Small intestine (tissue), 7 donors: Measurements from ENCODE around the gene SSTR3. TPM values are rescaled to one million over a fixed set of nuclear protein-coding genes. Genes with fewer than 3 reads are reported as not detected.

ENCODE experiments used
- DNase-seq, 2 donors: peaks; one replicate each; pipeline versions ENCODE4 v3.0.0 to v3.0.0-alpha.2; 2013
- FAIRE-seq: peaks from 2 replicates; lab custom pipeline; 2012; peaks lifted over from hg19 to GRCh38; lab: Jason Lieb, UNC
- H3K27ac ChIP-seq, 3 donors: one replicate each; pipeline ENCODE4 v1.5.1; 2013; ENCODE audit warnings: low read length in 2 of 3, mild to moderate bottlenecking in 2 of 3, control low read depth in 1 of 3, inconsistent platforms in 1 of 3, low read depth in 1 of 3, moderate library complexity in 1 of 3
- H3K27me3 ChIP-seq, 3 donors: one replicate each; pipeline ENCODE4 v1.6.1; 2013; ENCODE audit warnings: low read length in 3 of 3, inconsistent platforms in 1 of 3; ENCODE audit not compliant: control insufficient read depth in 3 of 3, insufficient read depth in 3 of 3
- H3K36me3 ChIP-seq, 3 donors: one replicate each; pipeline ENCODE4 v1.6.1; 2013; ENCODE audit warnings: low read length in 3 of 3, inconsistent platforms in 1 of 3, low read depth in 1 of 3, mild to moderate bottlenecking in 1 of 3, moderate library complexity in 1 of 3; ENCODE audit not compliant: control insufficient read depth in 3 of 3, insufficient read depth in 2 of 3
- H3K4me1 ChIP-seq, 3 donors: one replicate each; pipeline ENCODE4 v1.6.1; 2013; ENCODE audit warnings: low read length in 2 of 3, inconsistent platforms in 1 of 3, low read depth in 1 of 3, mild to moderate bottlenecking in 1 of 3, moderate library complexity in 1 of 3; ENCODE audit not compliant: control insufficient read depth in 3 of 3, insufficient read depth in 2 of 3
- H3K4me3 ChIP-seq, 3 donors: one replicate each; pipeline ENCODE4 v1.5.1; 2013; ENCODE audit warnings: low read length in 3 of 3, control low read depth in 1 of 3, inconsistent platforms in 1 of 3, low read depth in 1 of 3, mild to moderate bottlenecking in 1 of 3, moderate library complexity in 1 of 3
- H3K9me3 ChIP-seq, 2 donors: one replicate each; pipeline ENCODE4 v1.6.1; 2013; ENCODE audit warnings: low read depth in 1 of 2, low read length in 1 of 2; ENCODE audit not compliant: control insufficient read depth in 2 of 2, insufficient read depth in 1 of 2
- WGBS, 3 donors: extraction: QIAGEN DNeasy Blood & Tissue Kit; methylation state at CpG; one replicate each; pipeline ENCODE4 v1.1.7; 2013; 5-methylcytosine and 5-hydroxymethylcytosine counted together
- polyA plus RNA-seq, 4 donors: library from polyadenylated mRNA; stranded (reverse) in 3 of 4; unstranded in 1 of 4; fragments of 200-250 nt in 3 of 4; fragments of 120-200 nt in 1 of 4; gene quantifications; one replicate each; pipeline versions ENCODE4 v1.2.1 to v1.2.3, GENCODE V29; 2013
- donor health status: healthy with polysubstance abuse.
- donor health status: control.
- donor health status: control.
- donor health status: Bipolar disorder and iron deficiency.
- donor health status: healthy.

The SSTR3 gene
- polyA plus RNA-seq, 4 donors, result 0.09 to 0.49 TPM; not detected in 2

DNA sequence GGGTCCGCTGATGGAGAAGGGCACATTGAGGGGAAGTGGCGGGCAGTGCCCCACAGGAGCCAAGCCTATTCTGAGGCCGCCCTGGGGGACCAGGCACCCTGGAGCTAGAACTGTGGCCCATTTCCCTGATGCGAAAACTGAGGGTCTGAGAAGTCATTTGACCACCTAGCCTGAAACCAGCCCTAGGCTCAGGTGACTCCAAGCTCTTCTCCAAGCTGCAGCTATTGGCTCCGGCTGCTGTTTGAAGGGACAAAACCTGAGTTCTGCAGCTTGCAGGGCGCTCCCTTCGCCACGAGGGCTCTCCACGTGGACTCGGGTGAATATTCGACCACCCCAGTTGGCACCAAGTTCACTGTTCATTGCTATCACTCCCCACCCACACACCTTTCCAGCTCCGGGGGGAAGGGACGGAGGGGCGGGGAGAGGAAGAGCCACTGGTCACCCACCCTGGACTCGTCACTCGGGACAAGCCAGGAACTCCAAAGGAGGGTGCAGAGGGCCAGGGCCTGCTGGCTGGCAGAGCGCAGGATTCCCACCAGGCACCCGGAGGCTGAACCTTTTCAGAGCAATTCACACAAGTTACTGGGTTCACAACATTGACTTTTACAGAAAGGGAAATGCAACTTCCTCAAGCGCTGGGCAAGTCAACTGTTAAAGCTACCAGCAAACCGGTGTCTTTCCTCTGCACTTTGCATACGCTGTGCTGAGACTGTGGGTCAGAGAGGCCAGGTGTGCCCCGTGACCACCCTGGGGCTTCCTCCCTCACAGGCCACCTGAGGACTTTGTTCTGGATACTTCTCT, 32.8 kb upstream of the SSTR3 start:
- no peaks in the 10 kb centered on the region for H3K9me3 ChIP-seq
- WGBS, 3 donors, result 49 to 58% (median 57%) methylated on average over 20 to 22 of the region's 22 CpGs
- DNase-seq (no peak), FAIRE-seq (no peak)
- no peaks in the 10 kb centered on the region for H3K27me3 ChIP-seq
- H3K27ac ChIP-seq, result peak overlapping the region in 1 of 3 donors; percentile 60
- peaks cover 0 to 5% (median 4%) of the 10 kb centered on the region in 3 donors for H3K4me1 ChIP-seq
- H3K4me3 ChIP-seq, result no peak overlapping the region
- peaks cover 0 to 11% (median 0%) of the 10 kb centered on the region in 3 donors for H3K36me3 ChIP-seq

DNA sequence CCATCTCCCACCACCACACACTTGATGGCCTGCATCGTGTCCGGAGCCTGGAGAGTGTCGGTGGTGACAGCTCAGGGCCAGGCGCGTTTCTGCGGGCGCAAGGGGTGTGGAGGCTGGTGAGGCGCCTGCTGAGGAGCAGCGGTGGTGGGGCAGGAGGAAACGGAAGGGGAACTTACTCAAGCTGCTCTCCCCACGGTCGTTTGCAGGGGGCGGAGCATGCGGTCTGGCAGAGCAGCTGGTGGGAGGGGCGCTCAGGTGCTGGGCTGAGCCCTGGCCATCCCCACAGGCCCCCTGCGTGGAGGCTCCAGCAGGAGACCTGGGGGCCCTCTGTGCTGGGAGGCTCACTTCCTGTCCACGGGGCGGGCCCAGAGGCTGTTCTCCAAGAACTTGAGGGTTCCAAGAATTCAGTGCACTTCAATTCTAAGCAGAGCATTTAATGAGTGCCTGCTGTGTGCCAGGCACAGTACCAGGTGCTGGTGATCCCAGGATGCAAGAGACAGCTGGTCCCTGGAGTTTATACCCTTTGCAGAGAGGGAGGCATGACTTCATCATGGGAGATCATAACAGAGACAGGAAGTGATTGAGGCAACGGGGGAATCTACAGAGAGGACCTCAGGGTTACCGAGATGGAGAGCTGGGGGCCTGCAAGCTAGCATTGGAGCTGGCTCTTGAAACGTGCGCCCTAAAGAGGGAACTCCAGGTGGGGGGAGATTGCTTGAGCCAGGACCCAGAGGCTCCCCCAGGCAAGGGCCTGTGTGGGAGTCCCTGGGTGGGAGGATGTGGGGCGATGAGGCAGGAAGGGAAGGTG, 32.0 kb upstream of the SSTR3 start, which contains the start of gene RAC2:
Gene RAC2 (minus strand): TSS at position 156 of the 808 bp plus-strand sequence. CDS start 121 bp downstream, at position 35.
- DNase-seq, result peak; percentile 70 to 78

DNA sequence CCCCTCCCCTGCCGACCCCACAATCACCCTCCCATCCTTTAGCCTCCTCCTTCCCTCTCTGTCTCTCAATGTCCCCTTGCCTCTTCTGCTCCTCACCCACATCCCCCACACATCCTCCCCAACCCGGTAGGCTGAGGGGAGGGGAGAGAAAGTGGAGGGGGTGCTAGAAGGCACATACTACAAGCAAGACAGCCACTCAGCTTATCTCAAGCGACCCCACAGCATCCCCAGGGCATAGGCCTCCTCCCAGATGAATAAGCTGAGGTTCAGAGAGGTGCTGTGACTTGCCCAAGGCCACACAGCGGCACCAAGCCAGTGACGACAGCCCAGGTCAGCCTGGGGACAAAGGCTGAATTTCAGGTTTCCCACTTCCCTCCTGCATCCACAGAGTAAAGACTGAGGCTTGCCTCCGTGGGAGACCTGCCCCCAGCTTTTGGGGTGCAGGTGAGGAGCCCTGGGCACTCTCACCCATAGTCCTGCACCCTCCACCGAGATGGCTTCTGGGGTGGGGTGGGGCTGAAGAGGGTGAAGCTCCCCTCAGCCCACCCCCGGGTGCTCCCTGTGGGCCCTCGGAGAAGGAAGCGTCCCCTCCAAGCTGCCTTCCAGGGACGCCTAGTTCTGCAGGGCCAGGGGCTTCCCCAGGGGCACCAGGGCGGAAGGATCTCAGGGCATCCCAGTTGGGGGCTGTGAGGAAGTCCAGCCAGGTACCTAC, 31.3 kb upstream of the SSTR3 start:
- H3K4me1 ChIP-seq, result peaks cover 0 to 5% (median 4%) of the 10 kb centered on the region in 3 donors
- peaks cover 0 to 14% (median 0%) of the 10 kb centered on the region in 3 donors for H3K36me3 ChIP-seq

More for the DNA sequence above, 32.0 kb upstream of the SSTR3 start, which contains the start of gene RAC2:
- H3K27me3 ChIP-seq, result no peaks in the 10 kb centered on the region
- peaks cover 0 to 14% (median 0%) of the 10 kb centered on the region in 3 donors for H3K36me3 ChIP-seq
- H3K4me1 ChIP-seq, result peaks cover 0 to 5% (median 4%) of the 10 kb centered on the region in 3 donors
- H3K9me3 ChIP-seq, result no peaks in the 10 kb centered on the region
- no peak for FAIRE-seq
- WGBS, 3 donors, result 8 to 10% (median 9%) methylated on average over 23 of the region's 23 CpGs
- H3K27ac ChIP-seq, result peak within 1 kb of the TSS; percentile 23 to 73 (median 59)
- peak within 1 kb of the TSS; percentile 42 to 60 (median 55) for H3K4me3 ChIP-seq

DNA sequence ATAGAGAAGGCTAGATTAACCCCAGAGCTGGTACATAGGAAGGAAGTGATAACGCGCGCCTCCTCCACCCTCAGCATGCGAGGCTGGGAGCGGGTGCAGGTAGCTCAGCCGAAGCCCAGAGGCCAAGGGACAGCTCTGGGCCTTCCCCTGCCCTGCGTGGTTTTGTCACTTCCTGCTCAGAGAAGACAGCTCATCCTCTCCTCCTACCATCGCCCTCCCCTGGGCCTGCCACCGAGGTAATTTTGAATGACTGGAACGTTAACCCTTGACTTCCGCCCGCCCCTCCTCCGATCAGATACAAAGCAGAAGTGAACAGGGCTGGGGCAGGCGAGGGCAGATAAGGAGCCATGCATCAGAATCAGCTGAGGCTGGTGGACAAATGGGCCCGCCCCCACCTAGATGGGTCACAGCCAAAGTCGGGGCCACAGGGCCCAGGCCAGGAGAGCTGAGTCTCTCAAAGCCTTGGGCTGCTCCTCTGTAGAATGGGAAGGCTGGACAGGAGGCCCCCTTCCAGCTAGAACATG, 30.2 kb upstream of the SSTR3 start:
- WGBS, 3 donors, result 11 to 24% (median 24%) methylated on average over 16 of the region's 16 CpGs
- H3K4me1 ChIP-seq, result peaks cover 0 to 5% (median 4%) of the 10 kb centered on the region in 3 donors
- peak overlapping the region in 1 of 3 donors; percentile 73 for H3K27ac ChIP-seq

More for the DNA sequence above, 31.3 kb upstream of the SSTR3 start:
- FAIRE-seq, result no peak
- peak overlapping the region; percentile 42 to 60 (median 55) for H3K4me3 ChIP-seq
- H3K9me3 ChIP-seq, result no peaks in the 10 kb centered on the region
- no peaks in the 10 kb centered on the region for H3K27me3 ChIP-seq
- no peak for DNase-seq
- peak overlapping the region; percentile 23 to 73 (median 59) for H3K27ac ChIP-seq
- WGBS, 3 donors, result 24 to 34% (median 26%) methylated on average over 11 to 12 of the region's 12 CpGs

DNA sequence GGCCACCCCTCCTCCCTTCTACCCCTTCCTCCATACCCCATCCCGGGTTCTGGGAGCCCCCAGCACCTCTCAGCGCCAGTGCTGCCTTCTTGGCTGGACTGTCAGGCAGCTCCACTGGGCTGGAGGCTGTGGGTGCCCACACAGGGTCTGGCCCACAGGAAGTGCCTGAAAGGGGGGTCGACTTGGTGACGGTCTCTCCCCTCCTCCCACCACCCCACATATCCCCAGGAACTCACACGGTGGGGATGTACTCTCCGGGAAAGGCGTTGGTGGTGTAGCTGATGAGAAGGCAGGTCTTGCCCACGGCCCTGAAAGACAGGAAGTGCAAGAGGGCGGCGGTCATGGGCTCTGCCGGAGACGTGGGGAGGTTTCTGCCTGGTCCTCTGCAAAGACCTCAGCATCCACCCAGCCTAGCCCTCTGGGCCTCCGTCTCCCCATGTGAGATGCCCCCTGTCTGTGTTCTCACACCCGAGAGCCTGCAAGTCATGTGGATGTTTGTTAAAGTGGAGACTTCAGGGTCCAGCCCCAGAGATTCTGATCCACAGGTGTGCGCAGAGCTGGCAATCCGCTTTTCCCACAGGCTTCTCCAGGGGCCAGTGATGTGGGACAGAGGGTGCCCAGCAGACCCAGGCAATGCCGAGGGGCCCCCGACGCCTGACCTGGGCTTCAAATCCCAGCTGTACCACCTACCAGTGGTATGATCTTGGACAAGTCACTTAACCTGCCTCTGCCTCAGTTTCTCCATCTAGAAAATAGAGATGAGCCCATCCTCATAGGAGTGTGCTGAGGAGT, 29.3 kb upstream of the SSTR3 start:
- Histone ChIP-seq H3K4me1 (peaks cover 0 to 5% (median 4%) of the 10 kb centered on the region in 3 donors), H3K27ac (peak overlapping the region in 1 of 3 donors; percentile 73), H3K4me3 (peak overlapping the region in 1 of 3 donors; percentile 25), H3K9me3 (no peaks in the 10 kb centered on the region), H3K27me3 (no peaks in the 10 kb centered on the region), H3K36me3 (peaks cover 0 to 17% (median 0%) of the 10 kb centered on the region in 3 donors)
- WGBS, 3 donors, result 57 to 68% (median 60%) methylated on average over 19 of the region's 19 CpGs
- FAIRE-seq, result no peak
- peak in 1 of 2 donors; percentile 45 for DNase-seq

More for the DNA sequence above, 30.2 kb upstream of the SSTR3 start:
- DNase-seq, result peak; percentile 47 to 74
- H3K4me3 ChIP-seq, result peak overlapping the region in 2 of 3 donors; percentile 55 to 60
- FAIRE-seq, result no peak
- no peaks in the 10 kb centered on the region for H3K27me3 ChIP-seq
- H3K36me3 ChIP-seq, result peaks cover 0 to 15% (median 0%) of the 10 kb centered on the region in 3 donors
- no peaks in the 10 kb centered on the region for H3K9me3 ChIP-seq

DNA sequence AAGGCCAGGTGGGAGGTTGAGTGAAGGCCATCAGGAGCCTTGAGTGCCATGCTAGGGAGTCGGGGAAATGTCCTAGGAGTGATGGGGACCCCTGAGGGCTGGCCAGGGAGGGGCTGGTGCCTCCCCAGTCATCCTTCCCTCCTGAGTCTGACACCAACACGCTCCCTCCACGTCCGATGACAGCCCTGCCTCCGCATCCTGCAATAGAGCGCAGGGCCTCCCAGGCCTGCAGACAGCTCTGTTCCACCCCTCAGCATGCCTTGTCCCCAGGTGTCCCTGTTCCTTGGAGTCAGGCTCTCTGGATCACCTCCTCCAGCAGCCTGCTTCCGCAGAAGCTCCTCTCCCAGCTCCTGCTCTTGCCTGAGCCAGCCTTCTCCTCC, 28.7 kb upstream of the SSTR3 start:
- DNase-seq (no peak), FAIRE-seq (no peak)
- peaks cover 0 to 5% (median 4%) of the 10 kb centered on the region in 3 donors for H3K4me1 ChIP-seq
- no peak overlapping the region for H3K4me3 ChIP-seq
- peaks cover 0 to 20% (median 0%) of the 10 kb centered on the region in 3 donors for H3K36me3 ChIP-seq
- peak overlapping the region in 1 of 3 donors; percentile 45 for H3K27ac ChIP-seq
- H3K9me3 ChIP-seq, result no peaks in the 10 kb centered on the region
- WGBS, 3 donors, result 63 to 89% (median 80%) methylated on average over 4 to 7 of the region's 7 CpGs
- H3K27me3 ChIP-seq, result no peaks in the 10 kb centered on the region

DNA sequence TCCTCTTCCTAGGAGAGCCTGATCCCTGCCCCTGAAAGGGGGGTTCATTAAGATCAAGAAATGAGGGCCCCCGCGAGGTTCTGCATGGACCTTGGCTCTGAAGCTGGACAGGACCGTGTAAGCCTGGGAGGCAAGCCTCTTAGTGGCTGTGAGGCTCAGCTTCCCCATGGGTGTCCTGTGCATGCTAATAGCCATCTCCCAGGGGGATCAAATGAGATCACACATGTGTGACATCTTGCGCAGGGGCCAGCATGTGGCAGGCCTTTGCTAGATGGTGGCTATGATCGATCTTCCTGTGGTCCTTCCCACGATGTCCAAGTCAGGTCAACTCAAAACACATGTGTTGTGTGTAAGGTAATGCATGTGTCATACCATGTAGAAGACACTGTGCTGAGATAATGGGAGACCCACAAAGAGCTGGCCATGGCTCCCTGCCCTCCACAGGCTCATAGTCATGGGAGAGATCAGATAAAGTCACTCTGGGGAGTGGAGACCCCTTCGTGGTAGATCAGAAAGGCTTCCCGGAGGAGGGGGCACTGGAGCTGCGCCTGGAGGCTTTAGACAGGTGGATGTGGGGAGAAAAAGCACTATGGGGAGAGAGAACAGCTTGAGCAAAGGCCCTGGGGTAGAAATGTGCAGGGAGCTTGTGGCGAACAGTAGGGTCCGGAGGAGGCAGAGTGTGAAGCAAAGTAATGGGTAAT, 28.1 kb upstream of the SSTR3 start:
- Histone ChIP-seq H3K36me3 (peaks cover 0 to 23% (median 0%) of the 10 kb centered on the region in 3 donors), H3K27me3 (no peaks in the 10 kb centered on the region), H3K9me3 (no peaks in the 10 kb centered on the region), H3K4me1 (peaks cover 0 to 5% (median 4%) of the 10 kb centered on the region in 3 donors), H3K4me3 (no peak overlapping the region), H3K27ac (no peak overlapping the region)
- DNase-seq (no peak), FAIRE-seq (no peak)
- WGBS, 3 donors, result 79 to 81% (median 80%) methylated on average over 11 of the region's 11 CpGs
